HEK293 (cell line): ENCODE measurements around the gene SPON1.

Experiments
- AEBP2 ChIP-seq: fragments of 450-650 bp; formaldehyde crosslinking; IDR thresholded peaks from 2 replicates; pipeline ENCODE4 v1.5.1; 2016; ENCODE audit warnings: missing biosample characterization, missing genetic modification characterization, borderline replicate concordance
- CTCF ChIP-seq: fragments of 450-650 bp; formaldehyde crosslinking; IDR thresholded peaks from 2 replicates; pipeline ENCODE4 v1.5.1; 2016; ENCODE audit warnings: missing biosample characterization, missing genetic modification characterization
- ZBTB8A ChIP-seq: fragments of 450-650 bp; formaldehyde crosslinking; IDR thresholded peaks from 2 replicates; pipeline ENCODE4 v1.5.1; 2016; ENCODE audit warnings: missing biosample characterization, missing genetic modification characterization
- ZNF133 ChIP-seq: fragments of 450-650 bp; formaldehyde crosslinking; IDR thresholded peaks from 2 replicates; pipeline ENCODE4 v1.5.1; 2016; ENCODE audit warnings: missing biosample characterization, missing genetic modification characterization
- ZNF175 ChIP-seq: fragments of 450-650 bp; formaldehyde crosslinking; IDR thresholded peaks from 2 replicates; pipeline ENCODE4 v1.5.1; 2016; ENCODE audit warnings: missing biosample characterization, missing genetic modification characterization
- ZNF274 ChIP-seq, 2 experiments: fragments of 200-500 bp in 1 of 2; fragments of 450-650 bp in 1 of 2; sonication (Bioruptor generic) in 1 of 2; formaldehyde crosslinking in 1 of 2; IDR thresholded peaks; 2 replicates each; pipeline versions ENCODE4 v1.5.1 to v1.6.1; 2014 to 2016; ENCODE audit warnings: borderline replicate concordance in 1 of 2, inconsistent platforms in 1 of 2, low read length in 1 of 2, missing biosample characterization in 1 of 2, missing genetic modification characterization in 1 of 2
- ZNF670 ChIP-seq: fragments of 450-650 bp; formaldehyde crosslinking; IDR thresholded peaks from 2 replicates; pipeline ENCODE4 v1.5.1; 2016; ENCODE audit warnings: missing biosample characterization, missing genetic modification characterization, low read depth

DNA sequence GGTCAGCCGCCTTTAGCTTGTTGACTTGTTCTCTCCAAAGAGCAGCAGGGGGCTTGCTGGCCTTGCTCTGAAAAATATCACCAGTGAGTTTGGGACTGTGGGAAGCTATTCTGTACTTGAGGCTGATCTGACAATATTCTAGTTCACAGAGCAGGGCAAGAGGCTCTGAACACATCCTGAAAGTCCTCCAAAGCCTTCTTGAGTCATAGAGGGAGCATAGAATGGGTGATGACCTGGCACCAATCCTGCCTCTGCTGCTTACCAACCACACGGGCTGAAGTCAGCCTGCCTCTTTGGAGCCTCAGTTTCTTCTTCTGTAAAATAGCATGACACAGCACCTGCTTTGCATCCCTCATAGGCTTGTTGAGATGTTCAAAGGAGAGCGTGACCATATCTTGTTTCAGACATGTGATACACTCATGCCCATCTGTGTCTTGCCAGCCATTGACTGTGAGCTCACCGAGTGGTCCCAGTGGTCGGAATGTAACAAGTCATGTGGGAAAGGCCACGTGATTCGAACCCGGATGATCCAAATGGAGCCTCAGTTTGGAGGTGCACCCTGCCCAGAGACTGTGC, 299.8 kb downstream of the SPON1 start:
- TF ChIP-seq ZBTB8A (tag by site-specific recombination) = no peak
- TF ChIP-seq CTCF (tag by site-specific recombination) = no peak
- no peak for TF ChIP-seq ZNF175 (tag by site-specific recombination)
- no peak for TF ChIP-seq ZNF670 (tag by site-specific recombination)
- no peak for TF ChIP-seq AEBP2 (tag by site-specific recombination)
- no peak for TF ChIP-seq ZNF133
- TF ChIP-seq ZNF274 (IDR thresholded peaks at IDR 0.05; ENCODE audit: low read length) = no peak
- no peak for TF ChIP-seq ZNF274 (tag by site-specific recombination; IDR thresholded peaks at IDR 0.05; ENCODE audit: borderline replicate concordance)
